Trophoblast cell (in vitro differentiated cells and primary cell): ENCODE results near the gene CARD14.

ENCODE experiments used
- DNase-seq, 2 donors: peaks; one replicate each; pipeline ENCODE4 v3.0.0-alpha.2; 2016
- H2AFZ ChIP-seq: 2 replicates; pipeline ENCODE4 v1.6.1; 2013; ENCODE audit warnings: low read length, moderate library complexity, mild to moderate bottlenecking; ENCODE audit not compliant: insufficient read depth, poor library complexity
- H2AK5ac ChIP-seq: 2 replicates; pipeline ENCODE4 v1.6.1; 2013; ENCODE audit warnings: mild to moderate bottlenecking, low read length
- H2BK120ac ChIP-seq: 2 replicates; pipeline ENCODE4 v1.6.1; 2013; ENCODE audit warnings: low read length, mild to moderate bottlenecking, moderate library complexity; ENCODE audit not compliant: insufficient read depth, poor library complexity
- H2BK12ac ChIP-seq: 2 replicates; pipeline ENCODE4 v1.6.1; 2013; ENCODE audit warnings: mild to moderate bottlenecking, low read length, moderate library complexity
- H2BK5ac ChIP-seq: 2 replicates; pipeline ENCODE4 v1.6.1; 2013; ENCODE audit warnings: low read length, low read depth, moderate library complexity, mild to moderate bottlenecking; ENCODE audit not compliant: poor library complexity
- H3K14ac ChIP-seq: 2 replicates; pipeline ENCODE4 v1.6.1; 2013; ENCODE audit warnings: mild to moderate bottlenecking, low read length
- H3K18ac ChIP-seq: 2 replicates; pipeline ENCODE4 v1.6.1; 2013; ENCODE audit warnings: mild to moderate bottlenecking, low read length
- H3K23ac ChIP-seq: 2 replicates; pipeline ENCODE4 v1.6.1; 2013; ENCODE audit warnings: low read length
- H3K27ac ChIP-seq: 2 replicates; pipeline ENCODE4 v1.5.1; 2013; ENCODE audit warnings: low read depth, mild to moderate bottlenecking, inconsistent platforms, low read length, moderate library complexity
- H3K27me3 ChIP-seq: 2 replicates; pipeline ENCODE4 v1.6.1; 2013; ENCODE audit warnings: inconsistent platforms, mild to moderate bottlenecking, low read length, moderate library complexity; ENCODE audit not compliant: insufficient read depth
- H3K36me3 ChIP-seq, 2 experiments: 1 replicate in 1 of 2; 2 replicates in 1 of 2; pipeline ENCODE4 v1.6.1; 2013; ENCODE audit warnings: low read length in 2 of 2, mild to moderate bottlenecking in 2 of 2, moderate library complexity in 1 of 2; ENCODE audit not compliant: insufficient read depth in 2 of 2, control insufficient read depth in 1 of 2
- H3K4ac ChIP-seq: 2 replicates; pipeline ENCODE4 v1.6.1; 2013; ENCODE audit warnings: low read depth, mild to moderate bottlenecking, low read length, moderate library complexity
- H3K4me1 ChIP-seq, 2 experiments: 1 replicate in 1 of 2; 2 replicates in 1 of 2; pipeline ENCODE4 v1.6.1; 2013; ENCODE audit warnings: low read length in 2 of 2, mild to moderate bottlenecking in 2 of 2, moderate library complexity in 1 of 2; ENCODE audit not compliant: insufficient read depth in 2 of 2, control insufficient read depth in 1 of 2
- H3K4me2 ChIP-seq: 2 replicates; pipeline ENCODE4 v1.6.1; 2013; ENCODE audit warnings: inconsistent platforms, mild to moderate bottlenecking, low read length, moderate library complexity
- H3K4me3 ChIP-seq: 2 replicates; pipeline ENCODE4 v1.5.1; 2013; ENCODE audit warnings: mild to moderate bottlenecking, low read depth, low read length, inconsistent platforms
- H3K79me1 ChIP-seq: one replicate; pipeline ENCODE4 v1.6.1; 2013; ENCODE audit warnings: low read length
- H3K79me2 ChIP-seq: 2 replicates; pipeline ENCODE4 v1.6.1; 2013; ENCODE audit warnings: low read length, mild to moderate bottlenecking; ENCODE audit not compliant: control insufficient read depth, insufficient read depth, poor library complexity
- H3K9ac ChIP-seq: 2 replicates; pipeline ENCODE4 v1.6.1; 2013; ENCODE audit warnings: mild to moderate bottlenecking, low read length
- H3K9me3 ChIP-seq: 2 replicates; pipeline ENCODE4 v1.6.1; 2013; ENCODE audit warnings: low read depth, mild to moderate bottlenecking, control low read depth, inconsistent platforms, low read length; ENCODE audit not compliant: insufficient read depth
- H4K12ac ChIP-seq: 2 replicates; pipeline ENCODE4 v1.6.1; 2013; ENCODE audit warnings: low read depth, mild to moderate bottlenecking, low read length, moderate library complexity
- H4K8ac ChIP-seq: 2 replicates; pipeline ENCODE4 v1.6.1; 2013; ENCODE audit warnings: low read depth, mild to moderate bottlenecking, low read length, moderate library complexity
- H4K91ac ChIP-seq: one replicate; pipeline ENCODE4 v1.6.1; 2013; ENCODE audit warnings: low read depth, mild to moderate bottlenecking, low read length, moderate library complexity
- WGBS: extraction: QIAGEN DNeasy Blood & Tissue Kit; methylation state at CpG from one replicate; pipeline ENCODE4 v1.1.7; 2013; ENCODE audit warnings: missing lambda C conversion rate; ENCODE audit not compliant: insufficient read length, insufficient coverage; ENCODE audit errors: extremely low coverage; 5-methylcytosine and 5-hydroxymethylcytosine counted together

Gene CARD14

GRCh38 chr17:80146121-80147034, 23.5 kb upstream of the CARD14 start:
- Histone ChIP-seq H3K23ac (no peak overlapping the region), H2AFZ (peak overlapping the region; percentile 78), H2BK12ac (no peak overlapping the region), H3K9ac (peak overlapping the region; percentile 95), H4K12ac (peak overlapping the region; percentile 79), H3K27me3 (no peaks in the 10 kb centered on the region), H4K8ac (peak overlapping the region; percentile 13), H3K36me3 (peaks cover 22 to 25% of the 10 kb centered on the region in 2 experiments), H3K4ac (peak overlapping the region; percentile 94), H2BK120ac (no peak overlapping the region), H2BK5ac (peak overlapping the region; percentile 42), H3K4me3 (peak overlapping the region; percentile 98), H3K27ac (peak overlapping the region; percentile 32), H3K14ac (peak overlapping the region; percentile 88), H2AK5ac (peak overlapping the region; percentile 6), H3K4me1 (peaks cover 10 to 15% of the 10 kb centered on the region in 2 experiments), H3K79me2 (peaks cover 29% of the 10 kb centered on the region), H3K4me2 (peak overlapping the region; percentile 89), H3K9me3 (peaks cover 2% of the 10 kb centered on the region), H3K18ac (peak overlapping the region; percentile 40), H3K79me1 (peaks cover 14% of the 10 kb centered on the region), H4K91ac (peak overlapping the region; percentile 75)
- DNase-seq, result peak in 1 of 2 donors; percentile 22
- no CpG with 5 or more reads among the region's 69 CpGs for WGBS

- Histone ChIP-seq H3K36me3 (peaks cover 19 to 21% of the 10 kb centered on the region in 2 experiments), H3K4me2 (peak within 1 kb of the TSS; percentile 89), H2BK5ac (peak within 1 kb of the TSS; percentile 78), H3K14ac (peak within 1 kb of the TSS; percentile 88), H3K23ac (no peak within 1 kb of the TSS), H3K4ac (peak within 1 kb of the TSS; percentile 94), H4K12ac (peak within 1 kb of the TSS; percentile 95), H2BK120ac (peak within 1 kb of the TSS; percentile 39), H4K8ac (peak within 1 kb of the TSS; percentile 95), H3K79me2 (peaks cover 29% of the 10 kb centered on the region), H3K27ac (peak within 1 kb of the TSS; percentile 93), H3K9ac (peak within 1 kb of the TSS; percentile 97), H3K79me1 (peaks cover 16% of the 10 kb centered on the region), H4K91ac (peak within 1 kb of the TSS; percentile 82), H3K18ac (peak within 1 kb of the TSS; percentile 93), H2AFZ (peak within 1 kb of the TSS; percentile 87), H3K9me3 (peaks cover 5% of the 10 kb centered on the region), H3K4me1 (peaks cover 17 to 20% of the 10 kb centered on the region in 2 experiments), H3K27me3 (no peaks in the 10 kb centered on the region), H2BK12ac (no peak within 1 kb of the TSS), H3K4me3 (peak within 1 kb of the TSS; percentile 98), H2AK5ac (peak within 1 kb of the TSS; percentile 9)
- peak; percentile 99 to 100 for DNase-seq
- WGBS, result no CpG with 5 or more reads among the region's 90 CpGs
Observed at GRCh38 chr17:80147035-80147822, 22.6 kb upstream of the CARD14 start, which contains the start of gene EIF4A3. EIF4A3 (minus strand) TSS chr17:80147128; CDS start chr17:80146961, 167 bp downstream.

DNA sequence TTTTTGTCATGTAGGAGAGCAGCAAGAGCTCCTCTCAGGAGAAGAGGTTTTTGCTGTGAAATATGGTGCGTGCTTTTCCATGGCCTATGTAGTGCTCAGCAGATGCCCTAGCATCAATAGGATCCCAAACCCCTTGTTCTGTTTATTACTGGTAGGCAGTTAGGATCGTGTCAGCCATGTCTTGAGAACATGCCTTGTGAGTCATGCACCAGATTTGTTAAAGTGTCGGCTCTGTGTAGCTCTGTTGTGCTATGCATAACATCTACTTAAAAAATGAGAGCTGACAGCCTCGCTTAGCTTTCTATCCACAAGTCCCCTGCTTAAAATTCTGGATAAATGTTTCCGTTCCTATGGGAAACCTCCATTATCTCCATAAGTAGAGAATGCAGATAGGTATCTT, 18.5 kb upstream of the CARD14 start:
- no peak overlapping the region for H3K18ac ChIP-seq
- no peak overlapping the region for H4K8ac ChIP-seq
- H3K4me3 ChIP-seq, result no peak overlapping the region
- H2AK5ac ChIP-seq, result no peak overlapping the region
- no peak overlapping the region for H2BK5ac ChIP-seq
- peaks cover 13% of the 10 kb centered on the region for H3K9me3 ChIP-seq
- no peak overlapping the region for H3K14ac ChIP-seq
- H3K79me1 ChIP-seq, result peaks cover 16% of the 10 kb centered on the region
- H3K27ac ChIP-seq, result peak overlapping the region; percentile 70
- H3K4ac ChIP-seq, result no peak overlapping the region
- no peak overlapping the region for H2BK120ac ChIP-seq
- H3K27me3 ChIP-seq, result no peaks in the 10 kb centered on the region
- no peak overlapping the region for H3K9ac ChIP-seq
- H4K12ac ChIP-seq, result no peak overlapping the region
- H3K4me1 ChIP-seq, result peaks cover 17 to 20% of the 10 kb centered on the region in 2 experiments
- peak; percentile 81 to 91 for DNase-seq
- H3K23ac ChIP-seq, result no peak overlapping the region
- H2AFZ ChIP-seq, result no peak overlapping the region
- WGBS, result no CpG with 5 or more reads among the region's 5 CpGs
- H3K4me2 ChIP-seq, result no peak overlapping the region
- H2BK12ac ChIP-seq, result no peak overlapping the region
- no peaks in the 10 kb centered on the region for H3K36me3 ChIP-seq
- peaks cover 16% of the 10 kb centered on the region for H3K79me2 ChIP-seq
- H4K91ac ChIP-seq, result no peak overlapping the region

GRCh38 chr17:80152081-80152702, 17.6 kb upstream of the CARD14 start:
- no peak overlapping the region for H2AK5ac ChIP-seq
- peak overlapping the region; percentile 70 for H3K27ac ChIP-seq
- no peaks in the 10 kb centered on the region for H3K27me3 ChIP-seq
- no peak overlapping the region for H2AFZ ChIP-seq
- H4K8ac ChIP-seq, result no peak overlapping the region
- H2BK5ac ChIP-seq, result no peak overlapping the region
- H4K91ac ChIP-seq, result no peak overlapping the region
- no peak overlapping the region for H4K12ac ChIP-seq
- H3K9me3 ChIP-seq, result peaks cover 17% of the 10 kb centered on the region
- peaks cover 12% of the 10 kb centered on the region for H3K79me1 ChIP-seq
- peaks cover 11% of the 10 kb centered on the region for H3K79me2 ChIP-seq
- no peak overlapping the region for H3K14ac ChIP-seq
- peak overlapping the region; percentile 40 for H3K4me3 ChIP-seq
- H3K36me3 ChIP-seq, result no peaks in the 10 kb centered on the region
- WGBS, result no CpG with 5 or more reads among the region's 11 CpGs
- no peak overlapping the region for H2BK12ac ChIP-seq
- no peak overlapping the region for H3K9ac ChIP-seq
- H2BK120ac ChIP-seq, result no peak overlapping the region
- no peak overlapping the region for H3K18ac ChIP-seq
- peak overlapping the region; percentile 24 for H3K4me2 ChIP-seq
- DNase-seq, result peak; percentile 62 to 78
- peaks cover 17 to 20% of the 10 kb centered on the region in 2 experiments for H3K4me1 ChIP-seq
- H3K23ac ChIP-seq, result no peak overlapping the region
- H3K4ac ChIP-seq, result no peak overlapping the region
